ENCODE results near the gene TNIP1.

Gene TNIP1

GRCh38 chr5:151026088-151026487 is 54.7 kb downstream of the TNIP1 start:
- peaks cover 31 to 37% of the 10 kb centered on the region in 2 donors for H3K4me1 ChIP-seq (ENCODE audit: control insufficient read depth in 1 of 2, insufficient read depth in 2 of 2, low read length in 2 of 2)
- H3K4me3 ChIP-seq (ENCODE audit: low read depth in 1 of 2, low read length in 2 of 2), result no peak overlapping the region
- H3K36me3 ChIP-seq (ENCODE audit: control insufficient read depth in 1 of 2, insufficient read depth in 2 of 2, low read length in 2 of 2), result peaks cover 39 to 47% of the 10 kb centered on the region in 2 donors
- no peaks in the 10 kb centered on the region for H3K27me3 ChIP-seq (ENCODE audit: low read depth, low read length)
- no peaks in the 10 kb centered on the region for H3K9me3 ChIP-seq (ENCODE audit: control insufficient read depth in 1 of 2, low read length in 2 of 2)
- peak overlapping the region; percentile 22 for H3K27ac ChIP-seq (ENCODE audit: low read length)

DNA sequence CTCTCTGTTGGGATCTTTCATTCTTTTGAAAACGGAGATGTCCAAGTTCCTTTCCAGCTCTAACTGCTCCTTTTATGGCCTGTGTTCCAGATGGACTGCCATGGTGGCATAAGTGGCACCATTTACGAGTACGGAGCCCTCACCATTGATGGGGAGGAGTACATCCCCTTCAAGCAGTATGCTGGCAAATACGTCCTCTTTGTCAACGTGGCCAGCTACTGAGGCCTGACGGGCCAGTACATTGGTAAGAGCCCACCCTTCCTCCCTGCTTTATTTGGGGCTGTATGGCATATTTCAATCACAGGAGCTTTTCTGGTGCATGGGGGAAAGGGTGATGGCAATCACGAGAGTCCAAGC is 55.6 kb downstream of the TNIP1 start:
- no peak overlapping the region for H3K4me3 ChIP-seq (ENCODE audit: low read depth in 1 of 2, low read length in 2 of 2)

GRCh38 chr5:151024440-151025249 is 56.2 kb downstream of the TNIP1 start:
- Histone ChIP-seq H3K36me3 (ENCODE audit: control insufficient read depth in 1 of 2, insufficient read depth in 2 of 2, low read length in 2 of 2) (peaks cover 28 to 33% of the 10 kb centered on the region in 2 donors), H3K4me3 (ENCODE audit: low read depth in 1 of 2, low read length in 2 of 2) (no peak overlapping the region), H3K27me3 (ENCODE audit: low read depth, low read length) (no peaks in the 10 kb centered on the region), H3K9me3 (ENCODE audit: control insufficient read depth in 1 of 2, low read length in 2 of 2) (no peaks in the 10 kb centered on the region), H3K27ac (ENCODE audit: low read length) (peak overlapping the region; percentile 34), H3K4me1 (ENCODE audit: control insufficient read depth in 1 of 2, insufficient read depth in 2 of 2, low read length in 2 of 2) (peaks cover 31 to 35% of the 10 kb centered on the region in 2 donors)

More for the DNA sequence above, 55.6 kb downstream of the TNIP1 start:
- no peaks in the 10 kb centered on the region for H3K27me3 ChIP-seq (ENCODE audit: low read depth, low read length)
- peaks cover 31 to 40% of the 10 kb centered on the region in 2 donors for H3K4me1 ChIP-seq (ENCODE audit: control insufficient read depth in 1 of 2, insufficient read depth in 2 of 2, low read length in 2 of 2)
- peaks cover 31 to 39% of the 10 kb centered on the region in 2 donors for H3K36me3 ChIP-seq (ENCODE audit: control insufficient read depth in 1 of 2, insufficient read depth in 2 of 2, low read length in 2 of 2)
- no peak overlapping the region for H3K27ac ChIP-seq (ENCODE audit: low read length)
- no peaks in the 10 kb centered on the region for H3K9me3 ChIP-seq (ENCODE audit: control insufficient read depth in 1 of 2, low read length in 2 of 2)

GRCh38 chr5:151023651-151024050 is 57.2 kb downstream of the TNIP1 start:
- Histone ChIP-seq H3K9me3 (ENCODE audit: control insufficient read depth in 1 of 2, low read length in 2 of 2) (no peaks in the 10 kb centered on the region), H3K4me1 (ENCODE audit: control insufficient read depth in 1 of 2, insufficient read depth in 2 of 2, low read length in 2 of 2) (peaks cover 31 to 34% of the 10 kb centered on the region in 2 donors), H3K4me3 (ENCODE audit: low read depth in 1 of 2, low read length in 2 of 2) (no peak overlapping the region), H3K27me3 (ENCODE audit: low read depth, low read length) (no peaks in the 10 kb centered on the region), H3K27ac (ENCODE audit: low read length) (peak overlapping the region; percentile 34), H3K36me3 (ENCODE audit: control insufficient read depth in 1 of 2, insufficient read depth in 2 of 2, low read length in 2 of 2) (peaks cover 20 to 23% of the 10 kb centered on the region in 2 donors)

DNA sequence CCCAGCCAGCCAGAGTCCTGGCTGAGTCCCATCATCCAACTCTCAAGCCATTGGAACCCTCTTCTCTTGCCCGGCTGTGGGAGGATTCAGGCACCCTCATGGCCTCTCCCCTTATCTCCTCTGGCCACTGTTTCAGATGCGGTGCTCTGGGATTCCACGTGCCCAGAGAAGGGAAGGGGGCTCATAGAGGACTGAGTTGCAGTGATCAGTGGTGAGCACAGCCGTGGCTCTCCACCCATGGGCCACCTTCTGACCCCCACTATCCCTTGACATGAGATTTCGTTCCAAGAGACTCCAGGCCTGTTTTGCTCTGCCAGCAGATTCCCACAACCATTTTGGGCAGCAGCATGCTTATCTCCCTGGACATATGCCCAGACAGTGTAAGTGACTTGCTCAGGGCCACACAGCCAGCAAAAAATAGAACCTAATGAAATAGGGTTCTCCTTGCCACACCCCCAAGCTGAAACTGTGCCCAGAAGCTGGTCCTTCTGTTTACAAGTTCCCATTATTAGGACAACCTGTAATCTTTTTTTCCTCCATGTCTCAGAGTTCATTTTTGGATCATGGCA is 57.7 kb downstream of the TNIP1 start:
- no peaks in the 10 kb centered on the region for H3K27me3 ChIP-seq (ENCODE audit: low read depth, low read length)
- H3K27ac ChIP-seq (ENCODE audit: low read length), result peak overlapping the region; percentile 64
- peaks cover 31 to 34% of the 10 kb centered on the region in 2 donors for H3K4me1 ChIP-seq (ENCODE audit: control insufficient read depth in 1 of 2, insufficient read depth in 2 of 2, low read length in 2 of 2)
- H3K36me3 ChIP-seq (ENCODE audit: control insufficient read depth in 1 of 2, insufficient read depth in 2 of 2, low read length in 2 of 2), result peaks cover 16 to 18% of the 10 kb centered on the region in 2 donors
- H3K9me3 ChIP-seq (ENCODE audit: control insufficient read depth in 1 of 2, low read length in 2 of 2), result no peaks in the 10 kb centered on the region
- peak overlapping the region; percentile 12 to 68 for H3K4me3 ChIP-seq (ENCODE audit: low read depth in 1 of 2, low read length in 2 of 2)

GRCh38 chr5:151022511-151023018 is 58.3 kb downstream of the TNIP1 start:
- peak overlapping the region; percentile 64 for H3K27ac ChIP-seq (ENCODE audit: low read length)
- peaks cover 31 to 34% of the 10 kb centered on the region in 2 donors for H3K4me1 ChIP-seq (ENCODE audit: control insufficient read depth in 1 of 2, insufficient read depth in 2 of 2, low read length in 2 of 2)
- H3K9me3 ChIP-seq (ENCODE audit: control insufficient read depth in 1 of 2, low read length in 2 of 2), result no peaks in the 10 kb centered on the region
- H3K36me3 ChIP-seq (ENCODE audit: control insufficient read depth in 1 of 2, insufficient read depth in 2 of 2, low read length in 2 of 2), result peaks cover 10 to 12% of the 10 kb centered on the region in 2 donors
- peak overlapping the region in 1 of 2 donors; percentile 68 for H3K4me3 ChIP-seq (ENCODE audit: low read depth in 1 of 2, low read length in 2 of 2)
- H3K27me3 ChIP-seq (ENCODE audit: low read depth, low read length), result no peaks in the 10 kb centered on the region

GRCh38 chr5:151021746-151022145 is 59.1 kb downstream of the TNIP1 start:
- H3K27ac ChIP-seq (ENCODE audit: low read length), result peak overlapping the region; percentile 48
- peak overlapping the region; percentile 60 to 68 for H3K4me3 ChIP-seq (ENCODE audit: low read depth in 1 of 2, low read length in 2 of 2)
- H3K36me3 ChIP-seq (ENCODE audit: control insufficient read depth in 1 of 2, insufficient read depth in 2 of 2, low read length in 2 of 2), result peaks cover 4 to 5% of the 10 kb centered on the region in 2 donors
- H3K27me3 ChIP-seq (ENCODE audit: low read depth, low read length), result no peaks in the 10 kb centered on the region
- no peaks in the 10 kb centered on the region for H3K9me3 ChIP-seq (ENCODE audit: control insufficient read depth in 1 of 2, low read length in 2 of 2)
- peaks cover 24 to 31% of the 10 kb centered on the region in 2 donors for H3K4me1 ChIP-seq (ENCODE audit: control insufficient read depth in 1 of 2, insufficient read depth in 2 of 2, low read length in 2 of 2)

DNA sequence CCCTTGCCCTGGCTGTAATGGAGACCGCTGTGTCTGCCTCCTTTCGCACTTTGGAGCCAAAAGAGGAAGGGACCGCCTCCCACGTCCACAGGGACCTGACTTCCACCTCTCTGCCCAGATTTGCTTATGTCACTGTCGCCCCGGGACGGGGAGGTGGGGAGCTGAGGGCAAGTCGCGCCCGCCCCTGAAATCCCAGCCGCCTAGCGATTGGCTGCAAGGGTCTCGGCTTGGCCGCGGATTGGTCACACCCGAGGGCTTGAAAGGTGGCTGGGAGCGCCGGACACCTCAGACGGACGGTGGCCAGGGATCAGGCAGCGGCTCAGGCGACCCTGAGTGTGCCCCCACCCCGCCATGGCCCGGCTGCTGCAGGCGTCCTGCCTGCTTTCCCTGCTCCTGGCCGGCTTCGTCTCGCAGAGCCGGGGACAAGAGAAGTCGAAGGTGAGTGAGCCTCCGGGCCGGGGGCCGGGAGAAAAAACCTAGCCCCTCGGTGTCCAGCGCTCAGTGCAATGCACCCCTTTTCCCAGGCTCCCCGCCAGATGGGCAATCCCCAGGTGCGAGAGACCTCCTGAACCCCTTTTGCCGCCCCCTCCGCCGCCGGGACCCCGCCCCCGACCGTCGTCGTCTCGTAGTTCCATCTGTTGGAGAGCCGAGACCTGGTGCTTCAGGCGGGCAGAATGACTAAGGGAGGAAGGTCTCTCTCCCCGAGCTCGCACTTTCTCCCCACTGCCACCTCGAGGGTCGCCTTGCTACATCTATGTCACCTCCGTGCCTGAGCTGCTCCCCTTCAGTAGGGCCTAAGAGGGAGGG is 60.3 kb downstream of the TNIP1 start, which contains the start of gene GPX3:
TSS of gene GPX3 (plus strand) at position 288 of the 807 bp plus-strand sequence. CDS start at position 352, 64 bp downstream.
- peak within 1 kb of the TSS; percentile 60 to 68 for H3K4me3 ChIP-seq (ENCODE audit: low read depth in 1 of 2, low read length in 2 of 2)
- H3K9me3 ChIP-seq (ENCODE audit: control insufficient read depth in 1 of 2, low read length in 2 of 2), result no peaks in the 10 kb centered on the region
- no peaks in the 10 kb centered on the region for H3K27me3 ChIP-seq (ENCODE audit: low read depth, low read length)
- H3K27ac ChIP-seq (ENCODE audit: low read length), result peak within 1 kb of the TSS; percentile 48
- peaks cover 0 to 3% of the 10 kb centered on the region in 2 donors for H3K36me3 ChIP-seq (ENCODE audit: control insufficient read depth in 1 of 2, insufficient read depth in 2 of 2, low read length in 2 of 2)
- peaks cover 24% of the 10 kb centered on the region in 2 donors for H3K4me1 ChIP-seq (ENCODE audit: control insufficient read depth in 1 of 2, insufficient read depth in 2 of 2, low read length in 2 of 2)

- H3K4me1 ChIP-seq (ENCODE audit: control insufficient read depth in 1 of 2, insufficient read depth in 2 of 2, low read length in 2 of 2), result peaks cover 18 to 19% of the 10 kb centered on the region in 2 donors
- H3K4me3 ChIP-seq (ENCODE audit: low read depth in 1 of 2, low read length in 2 of 2), result no peak overlapping the region
- no peaks in the 10 kb centered on the region for H3K36me3 ChIP-seq (ENCODE audit: control insufficient read depth in 1 of 2, insufficient read depth in 2 of 2, low read length in 2 of 2)
- H3K27me3 ChIP-seq (ENCODE audit: low read depth, low read length), result no peaks in the 10 kb centered on the region
- H3K27ac ChIP-seq (ENCODE audit: low read length), result no peak overlapping the region
- H3K9me3 ChIP-seq (ENCODE audit: control insufficient read depth in 1 of 2, low read length in 2 of 2), result no peaks in the 10 kb centered on the region
These were observed 61.5 kb downstream of the TNIP1 start for GRCh38 chr5:151019331-151019730.

- H3K36me3 ChIP-seq (ENCODE audit: control insufficient read depth in 1 of 2, insufficient read depth in 2 of 2, low read length in 2 of 2), result no peaks in the 10 kb centered on the region
- H3K4me1 ChIP-seq (ENCODE audit: control insufficient read depth in 1 of 2, insufficient read depth in 2 of 2, low read length in 2 of 2), result peaks cover 13 to 14% of the 10 kb centered on the region in 2 donors
- H3K27me3 ChIP-seq (ENCODE audit: low read depth, low read length), result no peaks in the 10 kb centered on the region
- no peak overlapping the region for H3K27ac ChIP-seq (ENCODE audit: low read length)
- no peak overlapping the region for H3K4me3 ChIP-seq (ENCODE audit: low read depth in 1 of 2, low read length in 2 of 2)
- H3K9me3 ChIP-seq (ENCODE audit: control insufficient read depth in 1 of 2, low read length in 2 of 2), result no peaks in the 10 kb centered on the region
These were observed 62.0 kb downstream of the TNIP1 start for GRCh38 chr5:151018846-151019245.

GRCh38 chr5:151017897-151018296 is 62.9 kb downstream of the TNIP1 start:
- H3K4me1 ChIP-seq (ENCODE audit: control insufficient read depth in 1 of 2, insufficient read depth in 2 of 2, low read length in 2 of 2), result peaks cover 5 to 11% of the 10 kb centered on the region in 2 donors
- no peaks in the 10 kb centered on the region for H3K27me3 ChIP-seq (ENCODE audit: low read depth, low read length)
- H3K27ac ChIP-seq (ENCODE audit: low read length), result no peak overlapping the region
- H3K9me3 ChIP-seq (ENCODE audit: control insufficient read depth in 1 of 2, low read length in 2 of 2), result no peaks in the 10 kb centered on the region
- no peaks in the 10 kb centered on the region for H3K36me3 ChIP-seq (ENCODE audit: control insufficient read depth in 1 of 2, insufficient read depth in 2 of 2, low read length in 2 of 2)
- no peak overlapping the region for H3K4me3 ChIP-seq (ENCODE audit: low read depth in 1 of 2, low read length in 2 of 2)

Data from muscle layer of duodenum (tissue), 2 donors.